H9 (cell line): ENCODE results near the gene CCDC127. TPM values are rescaled to one million over a fixed set of nuclear protein-coding genes. Genes with fewer than 3 reads are reported as not detected.

Experiments
- DNase-seq: peaks from one replicate; pipeline ENCODE4 v3.0.0-alpha.2; 2017
- H2AFZ ChIP-seq: one replicate; pipeline ENCODE4 v1.6.1; 2013; ENCODE audit warnings: mild to moderate bottlenecking, low read length, control low read depth, moderate library complexity
- H2AK5ac ChIP-seq: 2 replicates; pipeline ENCODE4 v1.6.1; 2013; ENCODE audit warnings: low read length, control low read depth, mixed read lengths; ENCODE audit not compliant: insufficient read length
- H2BK120ac ChIP-seq: one replicate; pipeline ENCODE4 v1.6.1; 2013; ENCODE audit warnings: low read depth, mild to moderate bottlenecking, low read length, control low read depth, inconsistent platforms; ENCODE audit not compliant: poor library complexity, severe bottlenecking
- H2BK12ac ChIP-seq: 2 replicates; pipeline ENCODE4 v1.6.1; 2013; ENCODE audit warnings: low read length, control low read depth, mixed read lengths, low read depth; ENCODE audit not compliant: insufficient read length
- H2BK15ac ChIP-seq: 2 replicates; pipeline ENCODE4 v1.6.1; 2013; ENCODE audit warnings: low read depth, low read length, control low read depth
- H2BK20ac ChIP-seq: one replicate; pipeline ENCODE4 v1.6.1; 2013; ENCODE audit warnings: low read depth, mild to moderate bottlenecking, low read length, control low read depth, inconsistent platforms; ENCODE audit not compliant: poor library complexity, severe bottlenecking
- H2BK5ac ChIP-seq: 2 replicates; pipeline ENCODE4 v1.6.1; 2013; ENCODE audit warnings: low read length, control low read depth, mixed read lengths; ENCODE audit not compliant: insufficient read length
- H3K14ac ChIP-seq: 2 replicates; pipeline ENCODE4 v1.6.1; 2013; ENCODE audit warnings: low read length, control low read depth; ENCODE audit not compliant: insufficient read depth
- H3K18ac ChIP-seq: 2 replicates; pipeline ENCODE4 v1.6.1; 2013; ENCODE audit warnings: low read depth, mild to moderate bottlenecking, mixed read lengths, low read length, control low read depth; ENCODE audit not compliant: insufficient read length
- H3K23ac ChIP-seq: 2 replicates; pipeline ENCODE4 v1.6.1; 2013; ENCODE audit warnings: low read length, control low read depth, mixed read lengths, low read depth; ENCODE audit not compliant: insufficient read length
- H3K23me2 ChIP-seq: 2 replicates; pipeline ENCODE4 v1.6.1; 2013; ENCODE audit warnings: low read depth, mild to moderate bottlenecking, mixed read lengths, low read length, control low read depth; ENCODE audit not compliant: insufficient read length, poor library complexity, severe bottlenecking
- H3K27ac ChIP-seq: 2 replicates; pipeline ENCODE4 v1.5.1; 2013; ENCODE audit warnings: low read length, control low read depth, mixed read lengths, low read depth; ENCODE audit not compliant: insufficient read length
- H3K27me3 ChIP-seq: 2 replicates; pipeline ENCODE4 v1.6.1; 2013; ENCODE audit warnings: low read length, control low read depth, inconsistent platforms; ENCODE audit not compliant: insufficient read depth
- H3K4ac ChIP-seq: 2 replicates; pipeline ENCODE4 v1.6.1; 2013; ENCODE audit warnings: low read depth, mild to moderate bottlenecking, control low read depth, inconsistent platforms, low read length, moderate library complexity
- H3K4me1 ChIP-seq: 2 replicates; pipeline ENCODE4 v1.6.1; 2013; ENCODE audit warnings: low read length, control low read depth, inconsistent platforms; ENCODE audit not compliant: insufficient read depth
- H3K4me2 ChIP-seq: 2 replicates; pipeline ENCODE4 v1.6.1; 2013; ENCODE audit warnings: low read length, control low read depth, mixed read lengths; ENCODE audit not compliant: insufficient read length, insufficient read depth
- H3K56ac ChIP-seq: 2 replicates; pipeline ENCODE4 v1.6.1; 2013; ENCODE audit warnings: low read depth, mild to moderate bottlenecking, mixed read lengths, low read length, control low read depth; ENCODE audit not compliant: insufficient read length
- H3K79me1 ChIP-seq: 2 replicates; pipeline ENCODE4 v1.6.1; 2013; ENCODE audit warnings: low read depth, mild to moderate bottlenecking, moderate library complexity, low read length, control low read depth, inconsistent platforms; ENCODE audit not compliant: insufficient read depth, poor library complexity, severe bottlenecking
- H3K79me2 ChIP-seq: 2 replicates; pipeline ENCODE4 v1.6.1; 2013; ENCODE audit warnings: low read length, control low read depth, inconsistent platforms; ENCODE audit not compliant: insufficient read depth
- H3K9ac ChIP-seq: 2 replicates; pipeline ENCODE4 v1.6.1; 2013; ENCODE audit warnings: low read length, control low read depth, mixed read lengths; ENCODE audit not compliant: insufficient read length; ENCODE audit errors: extremely low read depth
- H3K9me3 ChIP-seq: one replicate; pipeline ENCODE4 v1.6.1; 2013; ENCODE audit warnings: low read depth, low read length, inconsistent platforms; ENCODE audit not compliant: control insufficient read depth
- H3T11ph ChIP-seq: one replicate; pipeline ENCODE4 v1.6.1; 2013; ENCODE audit warnings: mild to moderate bottlenecking, low read length, control low read depth, inconsistent platforms
- H4K20me1 ChIP-seq: one replicate; pipeline ENCODE4 v1.6.1; 2013; ENCODE audit not compliant: control insufficient read depth, insufficient read length, insufficient read depth
- H4K5ac ChIP-seq: 2 replicates; pipeline ENCODE4 v1.6.1; 2013; ENCODE audit warnings: low read depth, mild to moderate bottlenecking, mixed read lengths, low read length, control low read depth; ENCODE audit not compliant: insufficient read length
- H4K8ac ChIP-seq: replicated peaks from 2 replicates; pipeline ENCODE4 v1.6.1; 2013; ENCODE audit warnings: low read length, control low read depth, mixed read lengths, low read depth; ENCODE audit not compliant: insufficient read length
- H4K91ac ChIP-seq: 2 replicates; pipeline ENCODE4 v1.6.1; 2013; ENCODE audit warnings: low read depth, mild to moderate bottlenecking, moderate library complexity, mixed read lengths, low read length, control low read depth; ENCODE audit not compliant: insufficient read length
- H3K27ac Mint-ChIP-seq, 3 experiments: 2 replicates in 2 of 3; 3 replicates in 1 of 3; pipeline ENCODE4 v1.8.0; 2020 to 2021; ENCODE audit warnings: mixed read lengths in 3 of 3, mild to moderate bottlenecking in 1 of 3, moderate library complexity in 1 of 3
- H3K27me3 Mint-ChIP-seq: 2 replicates; pipeline ENCODE4 v1.8.0; 2021; ENCODE audit warnings: low read depth, mild to moderate bottlenecking, moderate library complexity, mixed read lengths
- H3K36me3 Mint-ChIP-seq, 3 experiments: 2 replicates in 2 of 3; 3 replicates in 1 of 3; pipeline ENCODE4 v1.8.0; 2020 to 2021; ENCODE audit warnings: low read depth in 3 of 3, mixed read lengths in 3 of 3; ENCODE audit not compliant: insufficient read depth in 1 of 3
- H3K4me1 Mint-ChIP-seq, 2 experiments: 2 replicates each; pipeline ENCODE4 v1.8.0; 2020; ENCODE audit warnings: mixed read lengths in 2 of 2
- H3K4me3 Mint-ChIP-seq, 2 experiments: 2 replicates in 1 of 2; 3 replicates in 1 of 2; pipeline ENCODE4 v1.8.0; 2020 to 2021; ENCODE audit warnings: mild to moderate bottlenecking in 2 of 2, mixed read lengths in 2 of 2, moderate library complexity in 1 of 2
- H3K9me3 Mint-ChIP-seq, 2 experiments: 2 replicates in 1 of 2; 3 replicates in 1 of 2; pipeline ENCODE4 v1.8.0; 2020; ENCODE audit warnings: mild to moderate bottlenecking in 2 of 2, mixed read lengths in 2 of 2, moderate library complexity in 1 of 2
- WGBS: extraction: QIAGEN DNeasy Blood & Tissue Kit; methylation state at CpG from one replicate; pipeline ENCODE4 v1.1.7; 2013; ENCODE audit warnings: missing lambda C conversion rate, low lambda C conversion rate, mixed read lengths; ENCODE audit not compliant: insufficient read length; ENCODE audit errors: extremely low coverage; 5-methylcytosine and 5-hydroxymethylcytosine counted together
- total RNA-seq: library from RNA; stranded (reverse); gene quantifications from 2 replicates; pipeline ENCODE4 v1.2.1, GENCODE V29; 2021
- TF ChIP-seq, protein P1 (sequence below): fragments of 200-600 bp; sonication (generic); conservative IDR thresholded peaks from 3 replicates; pipeline ENCODE4 v1.8.0; 2021; ENCODE audit warnings: antibody characterized with exemption, mild to moderate bottlenecking

The CCDC127 gene
- total RNA-seq, 1 experiment from 2014 or later = 9.0 TPM

- no peak overlapping the region for H4K8ac ChIP-seq
- Mint-ChIP-seq H3K27me3 (peaks cover 9% of the 10 kb centered on the region), H3K36me3 (no peaks in the 10 kb centered on the region), H3K4me1 (peaks cover 9 to 13% of the 10 kb centered on the region in 2 experiments), H3K4me3 (no peak overlapping the region), H3K9me3 (no peaks in the 10 kb centered on the region), H3K27ac (no peak overlapping the region)
- H3K23me2 ChIP-seq = no peaks in the 10 kb centered on the region
- H3K4me1 ChIP-seq = 0 out of 2 replicates have a peak, but pooled peaks cover 3% of the 10 kb centered on the region
- H2BK15ac ChIP-seq = no peak overlapping the region
- H2BK5ac ChIP-seq = no peak overlapping the region
- no peak overlapping the region for H4K5ac ChIP-seq
- no peaks in the 10 kb centered on the region for H3K27me3 ChIP-seq
- no peak for DNase-seq
- no peaks in the 10 kb centered on the region for H4K20me1 ChIP-seq
- no peak overlapping the region for H3K4ac ChIP-seq
- no peak overlapping the region for H4K91ac ChIP-seq
- H3K23ac ChIP-seq = no peak overlapping the region
- no peaks in the 10 kb centered on the region for H3K79me2 ChIP-seq
- WGBS = no CpG with 5 or more reads among the region's 46 CpGs
- H2BK12ac ChIP-seq = no peak overlapping the region
- H3K79me1 ChIP-seq = no peaks in the 10 kb centered on the region
- H2AK5ac ChIP-seq = no peak overlapping the region
- no peak overlapping the region for H2BK20ac ChIP-seq
- H3K27ac ChIP-seq = no peak overlapping the region
- no peak overlapping the region for H3K4me2 ChIP-seq
- no peak overlapping the region for H2AFZ ChIP-seq
- H3K18ac ChIP-seq = no peak overlapping the region
- no peak overlapping the region for H3K56ac ChIP-seq
- H3K14ac ChIP-seq = no peak overlapping the region
- H3K9ac ChIP-seq = no peak overlapping the region
- no peak overlapping the region for H2BK120ac ChIP-seq
- no peak overlapping the region for H3T11ph ChIP-seq
- H3K9me3 ChIP-seq = no peaks in the 10 kb centered on the region
- TF ChIP-seq, protein P1, sequence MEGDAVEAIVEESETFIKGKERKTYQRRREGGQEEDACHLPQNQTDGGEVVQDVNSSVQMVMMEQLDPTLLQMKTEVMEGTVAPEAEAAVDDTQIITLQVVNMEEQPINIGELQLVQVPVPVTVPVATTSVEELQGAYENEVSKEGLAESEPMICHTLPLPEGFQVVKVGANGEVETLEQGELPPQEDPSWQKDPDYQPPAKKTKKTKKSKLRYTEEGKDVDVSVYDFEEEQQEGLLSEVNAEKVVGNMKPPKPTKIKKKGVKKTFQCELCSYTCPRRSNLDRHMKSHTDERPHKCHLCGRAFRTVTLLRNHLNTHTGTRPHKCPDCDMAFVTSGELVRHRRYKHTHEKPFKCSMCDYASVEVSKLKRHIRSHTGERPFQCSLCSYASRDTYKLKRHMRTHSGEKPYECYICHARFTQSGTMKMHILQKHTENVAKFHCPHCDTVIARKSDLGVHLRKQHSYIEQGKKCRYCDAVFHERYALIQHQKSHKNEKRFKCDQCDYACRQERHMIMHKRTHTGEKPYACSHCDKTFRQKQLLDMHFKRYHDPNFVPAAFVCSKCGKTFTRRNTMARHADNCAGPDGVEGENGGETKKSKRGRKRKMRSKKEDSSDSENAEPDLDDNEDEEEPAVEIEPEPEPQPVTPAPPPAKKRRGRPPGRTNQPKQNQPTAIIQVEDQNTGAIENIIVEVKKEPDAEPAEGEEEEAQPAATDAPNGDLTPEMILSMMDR = no peak
Measured at GRCh38 chr5:191949-192690, 25.8 kb downstream of the CCDC127 start.
